Right renal pelvis (tissue), 4 donors: ENCODE results near the gene VPS26C. TPM values are rescaled to one million over a fixed set of nuclear protein-coding genes. Genes with fewer than 3 reads are reported as not detected.
A peak's percentile ranks its signal among the peaks of the same experiment; 100 is the strongest.

Experiments
- DNase-seq, 4 donors: peaks; one replicate each; pipeline ENCODE4 v3.0.0-alpha.2; 2013; ENCODE audit warnings: low read depth in 4 of 4, low spot score in 3 of 4, missing footprints in 1 of 4
- polyA plus RNA-seq, 4 donors: library from polyadenylated mRNA; unstranded; fragments of 120-200 nt; gene quantifications; one replicate each; pipeline ENCODE4 v1.2.1, GENCODE V29; 2013; ENCODE audit not compliant: insufficient read length in 4 of 4

The VPS26C gene
- polyA plus RNA-seq, 4 donors, result 40.9 to 46.7 (median 45.3) TPM

- peak in 1 of 4 donors; percentile 48 for DNase-seq
These were observed 90.4 kb downstream of the VPS26C start for GRCh38 chr21:37176716-37177115.

Other genes starting within 250 kb of the VPS26C start
- 10 to 100 TPM; 34.5 to 45.0 (median 38.1) TPM for gene PIGP, start 194.3 kb downstream of the VPS26C start, polyA plus RNA-seq
- 100 to 1,000 TPM; 156 to 172 (median 163) TPM for gene TTC3, start 194.1 kb downstream of the VPS26C start, polyA plus RNA-seq
- 10 to 100 TPM; 60.0 to 77.4 (median 73.2) TPM for gene DYRK1A, start 99.4 kb upstream of the VPS26C start, polyA plus RNA-seq